Neural crest cell (in vitro differentiated cells): Measurements from ENCODE around the gene SMG6. TPM values are rescaled to one million over a fixed set of nuclear protein-coding genes. Genes with fewer than 3 reads are reported as not detected.
A peak's percentile ranks its signal among the peaks of the same experiment; 100 is the strongest.

Source experiments
- DNase-seq: peaks from one replicate; pipeline ENCODE4 v3.0.0; 2021; ENCODE audit warnings: low read depth, mixed read lengths, low spot score
- H3K27ac Mint-ChIP-seq: one replicate; pipeline ENCODE4 v1.8.0; 2021; ENCODE audit warnings: mild to moderate bottlenecking, mixed read lengths; ENCODE audit not compliant: unreplicated experiment
- H3K27me3 Mint-ChIP-seq: 2 replicates; pipeline ENCODE4 v1.8.0; 2021; ENCODE audit warnings: low read depth, mild to moderate bottlenecking, mixed read lengths
- H3K36me3 Mint-ChIP-seq: 2 replicates; pipeline ENCODE4 v1.8.0; 2021; ENCODE audit warnings: low read depth, mild to moderate bottlenecking, mixed read lengths
- H3K4me1 Mint-ChIP-seq: 2 replicates; pipeline ENCODE4 v1.8.0; 2021; ENCODE audit warnings: mixed read lengths
- H3K4me3 Mint-ChIP-seq: one replicate; pipeline ENCODE4 v1.8.0; 2021; ENCODE audit warnings: mild to moderate bottlenecking, mixed read lengths
- H3K9me3 Mint-ChIP-seq: 2 replicates; pipeline ENCODE4 v1.8.0; 2021; ENCODE audit warnings: mixed read lengths
- CTCF ChIP-seq: fragments of 200-600 bp; sonication (generic); conservative IDR thresholded peaks from 2 replicates; pipeline ENCODE4 v1.5.0; 2021; ENCODE audit warnings: antibody characterized with exemption, mild to moderate bottlenecking
- total RNA-seq: library from RNA; stranded (reverse); gene quantifications from 2 replicates; pipeline ENCODE4 v1.2.1, GENCODE V29; 2021

SMG6 gene
- total RNA-seq, 1 donor from 2014 or later: 57.2 TPM

- peak overlapping the region; percentile 99 for H3K27ac Mint-ChIP-seq
- no peak for TF ChIP-seq CTCF
- no peak for DNase-seq
- H3K9me3 Mint-ChIP-seq: no peaks in the 10 kb centered on the region
- H3K4me1 Mint-ChIP-seq: peaks cover 28% of the 10 kb centered on the region
- H3K27me3 Mint-ChIP-seq: no peaks in the 10 kb centered on the region
- H3K36me3 Mint-ChIP-seq: peaks cover 14% of the 10 kb centered on the region
- peak overlapping the region; percentile 99 for H3K4me3 Mint-ChIP-seq
Measured at GRCh38 chr17:2335726-2336214, 32.2 kb upstream of the SMG6 start.

GRCh38 chr17:2331303-2331702 lies 27.7 kb upstream of the SMG6 start:
- H3K9me3 Mint-ChIP-seq: no peaks in the 10 kb centered on the region
- H3K36me3 Mint-ChIP-seq: peaks cover 23% of the 10 kb centered on the region
- peaks cover 18% of the 10 kb centered on the region for H3K4me1 Mint-ChIP-seq
- H3K27me3 Mint-ChIP-seq: no peaks in the 10 kb centered on the region
- no peak for TF ChIP-seq CTCF
- DNase-seq: no peak
- H3K27ac Mint-ChIP-seq: no peak overlapping the region
- H3K4me3 Mint-ChIP-seq: no peak overlapping the region

GRCh38 chr17:2323629-2324314 lies 20.2 kb upstream of the SMG6 start:
- Mint-ChIP-seq H3K27ac (no peak overlapping the region), H3K9me3 (no peaks in the 10 kb centered on the region), H3K27me3 (no peaks in the 10 kb centered on the region), H3K4me1 (no peaks in the 10 kb centered on the region), H3K36me3 (peaks cover 23% of the 10 kb centered on the region), H3K4me3 (no peak overlapping the region)
- no peak for DNase-seq
- TF ChIP-seq CTCF: no peak

GRCh38 chr17:2321399-2321798 lies 17.8 kb upstream of the SMG6 start:
- Mint-ChIP-seq H3K4me3 (no peak overlapping the region), H3K27ac (no peak overlapping the region), H3K4me1 (no peaks in the 10 kb centered on the region), H3K9me3 (no peaks in the 10 kb centered on the region), H3K36me3 (peaks cover 23% of the 10 kb centered on the region), H3K27me3 (no peaks in the 10 kb centered on the region)
- DNase-seq: no peak
- TF ChIP-seq CTCF: no peak

- Mint-ChIP-seq H3K4me3 (no peak overlapping the region), H3K9me3 (no peaks in the 10 kb centered on the region), H3K4me1 (no peaks in the 10 kb centered on the region), H3K27me3 (no peaks in the 10 kb centered on the region), H3K27ac (no peak overlapping the region), H3K36me3 (peaks cover 17% of the 10 kb centered on the region)
- TF ChIP-seq CTCF: no peak
- no peak for DNase-seq
Measured at GRCh38 chr17:2319051-2319450, 15.5 kb upstream of the SMG6 start.
